ENCODE measurements around the gene HES5.
"Not testable (repeated sequence)": the region's sequence is repeated elsewhere in the genome, so short reads cannot be mapped to it uniquely, and the experiment has no call there.

HES5 gene, protein sequence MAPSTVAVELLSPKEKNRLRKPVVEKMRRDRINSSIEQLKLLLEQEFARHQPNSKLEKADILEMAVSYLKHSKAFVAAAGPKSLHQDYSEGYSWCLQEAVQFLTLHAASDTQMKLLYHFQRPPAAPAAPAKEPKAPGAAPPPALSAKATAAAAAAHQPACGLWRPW

DNA sequence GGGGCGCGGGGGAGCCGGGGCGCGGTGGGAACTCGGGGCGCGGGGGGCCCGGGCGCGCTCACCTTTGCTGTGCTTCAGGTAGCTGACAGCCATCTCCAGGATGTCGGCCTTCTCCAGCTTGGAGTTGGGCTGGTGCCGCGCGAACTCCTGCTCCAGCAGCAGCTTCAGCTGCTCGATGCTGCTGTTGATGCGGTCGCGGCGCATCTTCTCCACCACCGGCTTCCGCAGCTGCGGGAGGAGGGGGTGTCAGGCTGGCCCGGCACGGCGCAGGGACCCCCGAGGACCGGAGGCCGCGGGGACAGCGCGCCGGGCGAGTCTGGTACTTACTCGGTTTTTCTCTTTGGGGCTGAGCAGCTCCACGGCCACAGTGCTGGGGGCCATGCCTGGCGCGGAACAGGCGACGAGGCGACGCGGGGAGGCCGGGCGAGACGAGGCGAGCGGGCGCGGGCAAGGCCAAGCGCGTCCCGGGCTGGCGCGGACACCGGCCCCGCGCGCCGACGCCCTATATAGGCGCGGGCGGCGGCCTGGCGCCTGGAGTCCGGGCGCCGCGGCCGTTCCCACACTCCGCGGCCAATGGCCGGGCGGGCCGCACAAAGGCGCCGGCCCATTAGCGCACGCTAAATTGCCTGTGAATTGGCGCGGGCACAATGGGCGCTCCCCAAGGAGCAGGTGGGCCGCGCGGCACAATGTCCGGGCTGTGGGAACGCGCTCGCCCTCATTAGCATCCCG is at the start of gene HES5:
Gene HES5, minus strand, starts transcription at position 480 of the 729 bp plus-strand sequence. Its CDS starts 99 bp downstream, at position 381.
- Histone ChIP-seq H3K9me3 (ENCODE audit: control insufficient read depth, insufficient read depth, low read length) (no peaks in the 10 kb centered on the region), H4K20me1 (ENCODE audit: control insufficient read depth, insufficient read depth, low read depth, low read length) (peaks cover 5% of the 10 kb centered on the region), H3K4me2 (ENCODE audit: low read length) (no peak within 1 kb of the TSS), H3K4me3 (ENCODE audit: low read length) (no peak within 1 kb of the TSS), H3K27ac (ENCODE audit: low read depth, low read length) (no peak within 1 kb of the TSS), H3K27me3 (ENCODE audit: control insufficient read depth, low read length) (peaks cover 56% of the 10 kb centered on the region), H3F3A (ENCODE audit: control insufficient read depth, insufficient read depth) (no peaks in the 10 kb centered on the region), H3K79me2 (ENCODE audit: control insufficient read depth, low read length) (peaks cover 11% of the 10 kb centered on the region), H3K36me3 (ENCODE audit: control insufficient read depth, low read length) (peaks cover 3% of the 10 kb centered on the region; the same call in 1 of the 2 replicates), H3K4me1 (ENCODE audit: control insufficient read depth, low read length) (peaks cover 10% of the 10 kb centered on the region), H3K9me2 (replicated peaks; ENCODE audit: control insufficient read depth, low read length) (no peaks in the 10 kb centered on the region)
- TF ChIP-seq, protein P1, sequence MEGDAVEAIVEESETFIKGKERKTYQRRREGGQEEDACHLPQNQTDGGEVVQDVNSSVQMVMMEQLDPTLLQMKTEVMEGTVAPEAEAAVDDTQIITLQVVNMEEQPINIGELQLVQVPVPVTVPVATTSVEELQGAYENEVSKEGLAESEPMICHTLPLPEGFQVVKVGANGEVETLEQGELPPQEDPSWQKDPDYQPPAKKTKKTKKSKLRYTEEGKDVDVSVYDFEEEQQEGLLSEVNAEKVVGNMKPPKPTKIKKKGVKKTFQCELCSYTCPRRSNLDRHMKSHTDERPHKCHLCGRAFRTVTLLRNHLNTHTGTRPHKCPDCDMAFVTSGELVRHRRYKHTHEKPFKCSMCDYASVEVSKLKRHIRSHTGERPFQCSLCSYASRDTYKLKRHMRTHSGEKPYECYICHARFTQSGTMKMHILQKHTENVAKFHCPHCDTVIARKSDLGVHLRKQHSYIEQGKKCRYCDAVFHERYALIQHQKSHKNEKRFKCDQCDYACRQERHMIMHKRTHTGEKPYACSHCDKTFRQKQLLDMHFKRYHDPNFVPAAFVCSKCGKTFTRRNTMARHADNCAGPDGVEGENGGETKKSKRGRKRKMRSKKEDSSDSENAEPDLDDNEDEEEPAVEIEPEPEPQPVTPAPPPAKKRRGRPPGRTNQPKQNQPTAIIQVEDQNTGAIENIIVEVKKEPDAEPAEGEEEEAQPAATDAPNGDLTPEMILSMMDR (IDR thresholded peaks at IDR 0.05; ENCODE audit: low read depth, low read length, poor library complexity, severe bottlenecking), result no peak
- no peak; the same call in 1 of the 2 replicates for TF ChIP-seq EZH2phosphoT487 (IDR thresholded peaks at IDR 0.05; ENCODE audit: borderline replicate concordance, low read length)

DNA sequence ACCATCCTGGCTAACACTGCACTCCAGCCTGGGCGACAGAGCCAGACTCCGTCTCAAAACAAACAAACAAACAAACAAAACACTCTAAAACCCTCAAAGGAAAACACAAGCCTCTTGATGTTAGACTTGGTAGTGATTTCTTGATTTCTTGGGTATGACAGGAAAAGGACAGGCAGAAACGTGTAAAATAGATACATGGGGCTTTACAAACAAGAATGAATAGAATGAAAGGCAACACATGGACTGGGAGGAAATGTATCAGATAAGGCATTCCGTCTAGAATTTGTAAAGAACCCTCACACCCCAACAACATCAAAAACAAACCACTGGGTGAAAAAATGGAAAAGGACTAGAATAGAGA is 48.7 kb upstream of the HES5 start:
- Histone ChIP-seq H3K9me3 (ENCODE audit: control insufficient read depth, insufficient read depth, low read length) (no peaks in the 10 kb centered on the region), H3K4me3 (ENCODE audit: low read length) (peak overlapping the region; percentile 73), H3K36me3 (ENCODE audit: control insufficient read depth, low read length) (no peaks in the 10 kb centered on the region), H3K79me2 (ENCODE audit: control insufficient read depth, low read length) (no peaks in the 10 kb centered on the region), H3K9me2 (replicated peaks; ENCODE audit: control insufficient read depth, low read length) (no peaks in the 10 kb centered on the region), H3K27me3 (ENCODE audit: control insufficient read depth, low read length) (no peaks in the 10 kb centered on the region), H3K4me1 (ENCODE audit: control insufficient read depth, low read length) (peaks cover 76% of the 10 kb centered on the region), H4K20me1 (ENCODE audit: control insufficient read depth, insufficient read depth, low read depth, low read length) (no peaks in the 10 kb centered on the region), H3K4me2 (ENCODE audit: low read length) (peak overlapping the region; percentile 69), H3F3A (ENCODE audit: control insufficient read depth, insufficient read depth) (0 out of 2 replicates have a peak, but pooled peaks cover 3% of the 10 kb centered on the region), H3K27ac (ENCODE audit: low read depth, low read length) (peak overlapping the region; percentile 74)
- TF ChIP-seq, protein P1 (IDR thresholded peaks at IDR 0.05; ENCODE audit: low read depth, low read length, poor library complexity, severe bottlenecking), result no peak
- TF ChIP-seq EZH2phosphoT487 (IDR thresholded peaks at IDR 0.05; ENCODE audit: borderline replicate concordance, low read length), result no peak

DNA sequence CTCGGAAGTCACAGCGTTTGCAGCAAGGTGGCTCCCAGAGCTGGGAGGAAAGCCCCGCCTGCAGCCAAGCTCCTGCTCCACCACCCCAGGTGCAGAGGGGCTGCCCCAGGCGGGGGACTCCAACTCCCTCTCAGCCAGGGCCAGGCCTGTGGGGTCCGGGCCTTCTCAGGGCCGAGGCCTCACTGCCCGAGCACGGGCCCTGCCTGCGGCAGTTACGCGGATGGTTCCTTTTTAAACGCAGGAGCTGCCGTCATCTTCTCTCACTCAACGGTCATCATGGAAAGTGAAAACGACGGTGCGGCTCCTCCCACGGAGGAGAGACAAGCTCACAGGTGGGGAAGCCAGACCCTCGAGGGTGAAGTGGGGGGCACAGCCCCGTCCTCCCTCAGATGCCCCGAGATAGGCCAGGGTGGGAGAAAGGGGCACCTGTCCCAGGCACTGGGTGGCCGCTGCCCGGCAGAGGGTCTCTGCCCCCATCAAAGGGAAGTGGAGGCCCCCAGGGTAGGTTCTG is 47.6 kb upstream of the HES5 start:
- peak overlapping the region; percentile 73 for H3K4me3 ChIP-seq (ENCODE audit: low read length)
- H3K27ac ChIP-seq (ENCODE audit: low read depth, low read length), result peak overlapping the region; percentile 74
- not testable (repeated sequence) for H3K79me2 ChIP-seq (ENCODE audit: control insufficient read depth, low read length); H3F3A ChIP-seq (ENCODE audit: control insufficient read depth, insufficient read depth); H3K36me3 ChIP-seq (ENCODE audit: control insufficient read depth, low read length); H3K9me2 ChIP-seq (replicated peaks; ENCODE audit: control insufficient read depth, low read length); H3K9me3 ChIP-seq (ENCODE audit: control insufficient read depth, insufficient read depth, low read length); H3K27me3 ChIP-seq (ENCODE audit: control insufficient read depth, low read length); H4K20me1 ChIP-seq (ENCODE audit: control insufficient read depth, insufficient read depth, low read depth, low read length)
- H3K4me1 ChIP-seq (ENCODE audit: control insufficient read depth, low read length), result peaks cover 67% of the 10 kb centered on the region
- peak overlapping the region; percentile 69 for H3K4me2 ChIP-seq (ENCODE audit: low read length)
